GM18505 (cell line): ENCODE results near the gene HDHD5.

Source experiments
- ATAC-seq: cut with Tn5 transposase; IDR thresholded peaks from one replicate; pipeline ENCODE4 v1.9.1; 2021; ENCODE audit not compliant: unreplicated experiment
- POLR2A ChIP-seq: IDR thresholded peaks from 4 replicates; pipeline ENCODE4 v1.6.1; 2011; ENCODE audit warnings: borderline replicate concordance; ENCODE audit not compliant: insufficient read depth, insufficient read length; ENCODE audit errors: extremely low read depth

HDHD5 gene

DNA sequence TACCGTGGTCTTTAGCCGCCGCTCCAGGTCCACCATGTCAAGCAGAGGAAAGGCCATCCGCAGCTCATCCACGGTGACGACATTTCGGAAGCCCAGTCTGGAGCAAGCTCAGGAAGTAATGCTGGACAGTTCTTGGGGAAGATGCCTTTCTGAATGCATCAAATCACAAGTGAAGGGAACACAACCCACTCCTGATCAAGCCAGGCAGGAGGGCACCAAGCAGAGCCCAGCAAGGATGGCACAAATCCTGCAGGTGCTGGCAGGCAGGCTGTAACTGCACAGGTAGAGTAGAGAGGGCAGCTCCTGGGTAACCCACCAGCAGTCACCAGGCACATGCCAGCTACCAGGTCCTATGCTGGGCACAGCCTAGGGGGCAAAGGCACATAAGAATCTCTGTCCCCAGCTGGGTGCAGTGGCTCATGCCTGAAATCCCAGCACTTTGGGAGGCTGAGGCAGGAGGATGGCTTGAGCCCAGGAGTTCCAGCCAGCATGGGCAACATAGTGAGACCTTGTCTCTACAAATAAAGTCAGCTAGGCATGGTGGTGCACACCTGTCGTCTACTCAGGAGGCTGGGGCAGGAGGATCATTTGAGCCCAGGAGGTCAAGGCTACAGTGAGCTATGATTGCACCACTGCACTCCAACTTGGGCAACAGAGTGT is 13.9 kb downstream of the HDHD5 start:
- TF ChIP-seq POLR2A, result no peak
- ATAC-seq, result no peak

DNA sequence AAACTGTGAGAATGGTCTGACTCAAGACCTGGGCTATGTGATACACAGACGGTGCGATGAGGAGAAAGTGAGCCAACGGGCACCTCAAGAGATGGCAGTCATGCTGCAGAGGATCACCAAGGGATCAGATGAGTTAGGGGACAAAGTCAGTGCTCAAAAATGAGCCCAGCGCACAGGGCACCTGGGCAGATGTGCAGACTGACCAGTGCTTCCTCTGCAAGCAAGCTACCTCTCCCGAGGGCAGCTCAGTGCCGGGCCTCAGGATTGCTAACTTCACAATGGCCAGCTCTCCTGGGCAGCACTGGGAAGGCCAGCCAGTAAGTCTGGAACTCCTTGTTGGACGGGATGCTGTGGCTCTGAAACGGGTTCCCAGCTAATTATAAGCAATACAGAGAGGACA is 15.3 kb downstream of the HDHD5 start:
- no peak for ATAC-seq
- no peak for TF ChIP-seq POLR2A

DNA sequence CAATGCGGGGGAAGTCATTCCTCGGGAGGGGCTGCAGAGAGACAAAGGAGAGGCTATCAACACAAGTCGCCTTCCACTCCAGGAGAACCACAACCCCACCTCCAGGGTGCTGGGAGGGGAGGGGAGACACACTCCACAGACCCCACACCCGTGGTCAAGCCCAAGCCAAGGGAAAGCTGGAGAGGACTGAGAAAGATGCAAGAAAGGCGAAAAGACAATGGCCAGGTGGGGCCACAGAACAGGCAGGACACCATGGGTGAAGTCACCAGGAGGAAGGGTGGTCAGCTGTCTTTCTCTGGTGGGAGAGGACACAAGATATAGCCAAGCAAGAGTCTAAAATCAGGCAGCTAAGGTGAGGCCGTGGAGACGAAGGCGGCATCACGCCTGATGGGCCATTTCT is 16.0 kb downstream of the HDHD5 start:
- no peak for TF ChIP-seq POLR2A
- no peak for ATAC-seq

DNA sequence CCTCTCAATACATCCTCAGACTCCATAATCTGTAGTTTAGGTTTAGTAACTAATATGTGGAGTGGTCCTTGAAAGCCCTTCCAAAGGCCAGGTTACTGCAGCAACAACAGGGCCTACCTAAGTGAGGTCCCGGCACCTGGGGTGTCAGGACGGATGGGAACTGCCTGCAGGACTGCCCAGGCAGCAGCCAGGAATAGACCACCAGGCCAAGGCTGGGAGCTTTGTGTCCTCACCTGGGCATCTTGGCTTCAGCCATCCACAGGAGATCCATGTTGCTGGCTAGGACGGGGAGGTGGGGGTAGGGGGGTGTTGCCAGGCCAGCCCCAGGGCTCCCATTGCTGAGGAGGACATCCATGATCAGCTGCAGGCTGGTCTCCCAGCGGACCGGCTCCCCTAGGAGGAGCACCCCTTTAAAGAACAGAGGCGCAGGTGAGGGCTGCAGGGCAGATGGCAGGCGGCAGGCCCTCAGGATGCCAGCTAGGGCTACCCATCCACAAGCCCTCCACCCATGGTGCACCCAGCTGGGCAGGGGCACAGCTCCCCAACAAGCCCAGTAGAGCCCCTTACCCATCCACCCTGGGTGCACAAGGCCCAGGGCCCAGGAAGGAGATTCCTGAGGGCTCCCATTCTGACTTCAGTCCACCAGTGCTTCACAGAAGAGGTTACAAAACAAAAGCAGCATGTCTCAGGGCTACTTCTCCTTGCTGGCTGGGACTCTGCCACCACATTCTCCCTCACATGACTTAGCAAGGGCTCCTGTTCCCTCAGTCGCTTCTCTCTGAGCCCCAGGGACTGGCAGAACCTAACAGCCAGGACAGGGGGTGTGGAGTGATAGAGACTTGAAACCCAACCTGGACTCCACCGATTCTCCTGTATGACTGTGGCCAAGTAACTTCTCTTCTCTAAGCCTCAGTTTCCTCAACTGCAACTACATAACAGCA is 18.0 kb downstream of the HDHD5 start:
- ATAC-seq, result no peak
- TF ChIP-seq POLR2A, result no peak

DNA sequence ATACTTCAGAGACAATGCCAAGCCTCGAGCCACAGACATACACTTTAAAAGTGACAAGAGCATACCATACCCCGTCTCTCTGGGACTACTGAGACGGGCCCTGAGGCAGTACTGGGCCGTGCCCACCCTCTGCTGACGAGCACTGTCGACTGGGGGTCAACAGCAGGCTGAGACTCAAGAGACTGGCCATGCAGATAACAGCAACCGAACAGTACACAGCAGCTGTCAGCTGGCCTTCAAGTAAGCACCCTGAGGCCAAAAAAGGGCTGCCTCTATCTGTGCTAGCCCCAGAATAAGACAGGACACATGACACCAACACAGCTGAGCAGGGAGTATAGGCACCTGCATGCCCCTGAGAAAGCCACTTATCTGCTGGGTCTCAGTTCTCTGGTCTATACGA is 19.1 kb downstream of the HDHD5 start:
- TF ChIP-seq POLR2A, result no peak
- ATAC-seq, result no peak

DNA sequence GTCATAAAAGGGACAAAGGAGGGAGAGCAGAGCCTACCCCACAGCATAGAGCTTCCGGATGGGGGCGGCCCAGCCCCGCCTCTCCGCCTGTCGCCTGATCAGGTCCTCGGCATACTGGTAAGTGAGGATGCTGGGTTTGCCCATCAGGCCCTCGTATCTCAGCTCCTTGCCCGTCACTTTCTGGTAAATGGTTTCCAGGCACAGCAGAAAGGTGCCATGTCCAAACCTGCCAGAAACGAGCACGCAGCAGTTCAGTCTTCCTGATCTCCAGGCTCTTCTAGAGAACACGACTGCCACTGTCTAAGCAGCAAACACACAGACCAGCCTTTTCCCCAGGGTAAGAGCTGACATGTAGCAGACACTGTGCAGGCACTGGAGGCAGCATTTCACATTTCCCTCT is 20.6 kb downstream of the HDHD5 start:
- no peak for ATAC-seq
- no peak for TF ChIP-seq POLR2A

DNA sequence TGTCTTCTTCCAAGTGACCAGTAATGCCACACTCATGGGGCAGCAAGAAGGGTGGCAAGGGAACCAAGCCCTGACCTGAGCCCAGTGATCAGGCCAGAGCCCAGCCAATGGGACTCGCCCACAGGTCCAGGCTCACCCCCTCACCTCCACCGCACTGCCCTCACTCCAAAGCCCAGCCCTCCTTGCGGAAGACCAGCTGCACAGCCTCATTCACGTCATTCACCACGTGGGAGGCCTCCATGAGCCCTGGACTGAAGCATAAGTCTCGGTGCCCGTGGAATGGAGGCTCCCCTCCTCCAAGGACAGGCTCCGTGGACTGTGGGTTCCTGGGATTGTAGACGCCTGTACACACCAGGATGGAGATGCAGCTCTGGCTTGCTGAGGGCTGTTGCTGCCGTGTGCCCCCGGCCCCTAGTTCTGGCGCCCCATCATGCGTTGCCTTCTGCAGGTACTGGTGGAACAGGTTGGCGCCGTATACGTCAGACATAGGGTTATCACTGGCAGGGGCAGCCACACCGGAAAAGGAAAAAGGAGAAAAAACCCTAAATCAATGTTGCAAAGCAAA is 21.1 kb downstream of the HDHD5 start:
- ATAC-seq, result no peak
- no peak for TF ChIP-seq POLR2A

DNA sequence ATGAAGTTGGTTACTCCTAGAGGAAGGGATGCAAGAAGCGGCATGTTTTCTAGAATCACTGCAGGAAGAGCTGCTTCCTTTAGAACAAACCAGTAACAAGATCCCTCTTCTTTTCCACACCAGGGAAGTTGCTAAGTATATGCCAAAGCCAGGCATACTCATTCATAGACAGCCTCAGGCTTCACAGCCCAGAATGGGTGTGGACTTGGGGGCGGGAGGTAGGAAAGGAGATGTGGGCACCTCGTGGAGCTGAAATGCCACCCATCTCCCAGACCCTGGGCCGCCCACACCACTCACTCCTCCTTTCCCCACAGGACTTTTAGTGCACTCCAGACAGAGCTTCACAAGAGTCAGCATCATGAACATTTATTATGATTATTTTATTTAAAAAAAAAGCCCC is 21.9 kb downstream of the HDHD5 start:
- ATAC-seq, result no peak
- TF ChIP-seq POLR2A, result no peak

DNA sequence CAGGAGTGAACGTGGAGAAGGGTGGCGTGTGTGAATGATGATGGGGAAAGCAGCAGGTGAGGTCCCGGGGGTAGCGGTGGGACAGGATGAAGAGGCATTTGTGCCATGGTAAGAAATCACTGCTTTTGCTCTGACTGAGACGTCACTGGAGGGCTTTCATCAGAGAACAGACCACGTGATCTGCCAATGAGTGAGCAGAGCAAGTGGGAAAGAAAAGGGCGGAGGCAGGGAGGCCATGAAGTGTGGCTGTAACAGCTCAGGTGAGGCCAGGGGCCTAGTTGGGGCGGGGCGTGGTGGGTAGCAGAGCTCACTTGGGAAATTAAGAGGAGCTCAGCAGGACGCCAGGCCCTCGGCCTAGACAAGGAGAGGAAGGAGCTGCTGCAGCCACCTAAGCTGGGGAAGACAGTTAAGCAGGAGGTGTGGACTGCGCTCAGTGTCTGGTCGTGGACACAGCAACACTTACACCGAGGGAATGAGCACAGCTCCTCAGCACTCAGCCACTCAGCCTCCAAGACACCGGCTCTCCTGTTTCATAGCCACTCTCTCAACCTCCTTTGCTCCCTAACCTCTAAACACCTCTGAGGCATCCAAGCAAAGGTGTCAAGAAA is 23.8 kb downstream of the HDHD5 start:
- no peak for ATAC-seq
- TF ChIP-seq POLR2A, result no peak

DNA sequence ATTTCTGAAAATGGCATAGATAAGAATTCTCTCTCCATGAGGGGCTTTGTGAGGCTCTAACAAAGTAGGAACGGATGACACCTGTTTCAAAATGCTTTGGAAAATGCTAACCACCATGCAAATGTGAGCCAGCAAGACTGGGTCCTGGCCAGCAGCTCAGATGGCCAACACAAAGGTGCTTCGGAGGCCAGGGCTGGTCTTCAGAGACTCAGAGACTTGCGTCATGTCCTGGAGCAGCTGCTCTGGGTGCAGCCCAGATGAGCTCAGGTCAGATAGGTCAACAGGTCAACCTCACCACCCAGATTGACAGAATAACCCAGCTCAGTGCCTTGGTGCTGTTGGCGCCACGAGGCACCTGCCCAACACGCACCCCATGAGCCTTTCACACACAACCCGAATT is 25.9 kb downstream of the HDHD5 start:
- TF ChIP-seq POLR2A, result no peak
- ATAC-seq, result no peak

DNA sequence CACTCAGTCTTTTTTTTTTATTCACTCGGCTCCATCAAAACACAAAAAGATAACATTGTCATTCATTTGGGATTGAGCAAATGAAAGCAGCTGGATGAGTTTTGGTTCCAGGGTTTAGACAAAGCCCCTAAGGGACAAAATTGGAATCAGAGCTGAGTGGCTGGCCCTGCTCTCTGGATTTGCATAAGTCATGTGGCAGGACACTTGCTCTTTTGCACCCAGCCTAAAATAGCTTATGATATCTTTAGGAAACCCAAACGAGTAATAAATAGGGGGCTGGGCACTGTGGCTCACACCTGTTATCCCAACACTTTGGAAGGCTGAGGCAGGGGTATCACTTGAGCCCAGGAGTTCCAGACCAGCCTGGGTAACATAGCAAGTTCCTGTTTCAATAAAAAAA is 27.0 kb downstream of the HDHD5 start:
- no peak for ATAC-seq
- TF ChIP-seq POLR2A, result no peak

DNA sequence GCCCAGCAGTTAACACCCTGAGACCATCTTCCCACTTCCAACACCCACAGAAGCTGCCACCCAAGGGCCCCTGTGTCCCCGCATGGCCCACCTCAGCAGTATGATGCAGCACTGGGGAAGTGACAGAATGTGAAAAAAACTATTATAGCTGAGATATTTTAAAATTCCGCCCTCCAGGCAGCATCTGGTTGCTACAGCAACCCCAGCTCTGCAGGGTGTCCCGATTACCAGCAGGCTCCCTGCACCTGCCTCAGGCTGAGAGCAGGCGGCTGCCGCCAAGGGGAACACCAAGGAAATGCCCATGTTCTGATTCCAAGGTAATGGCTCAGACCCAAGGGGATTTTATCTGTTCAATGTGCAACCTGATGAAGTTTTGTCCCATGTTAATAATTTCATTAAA is 27.4 kb downstream of the HDHD5 start:
- no peak for TF ChIP-seq POLR2A
- ATAC-seq, result no peak

DNA sequence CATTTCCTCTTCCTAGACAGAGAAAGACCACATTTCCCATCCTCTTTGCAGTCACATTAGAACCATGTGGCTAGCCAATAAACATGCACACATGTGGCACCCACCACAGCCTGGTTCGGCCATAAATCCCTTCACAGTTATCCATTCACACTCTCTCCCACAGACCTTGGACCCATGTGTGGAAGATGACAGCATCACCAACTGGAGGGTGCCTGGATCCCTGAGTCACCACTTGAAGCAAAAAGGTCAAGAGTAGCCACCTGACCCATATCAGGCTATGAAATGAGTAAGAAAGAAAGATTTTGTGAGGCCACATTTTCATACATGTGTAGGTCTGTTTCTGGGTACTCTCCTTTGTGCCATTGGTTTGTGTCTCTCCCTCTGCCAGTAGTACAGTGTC is 28.9 kb downstream of the HDHD5 start:
- no peak for ATAC-seq
- no peak for TF ChIP-seq POLR2A
